ENCODE results near the gene RGPD4.

Gene RGPD4

DNA sequence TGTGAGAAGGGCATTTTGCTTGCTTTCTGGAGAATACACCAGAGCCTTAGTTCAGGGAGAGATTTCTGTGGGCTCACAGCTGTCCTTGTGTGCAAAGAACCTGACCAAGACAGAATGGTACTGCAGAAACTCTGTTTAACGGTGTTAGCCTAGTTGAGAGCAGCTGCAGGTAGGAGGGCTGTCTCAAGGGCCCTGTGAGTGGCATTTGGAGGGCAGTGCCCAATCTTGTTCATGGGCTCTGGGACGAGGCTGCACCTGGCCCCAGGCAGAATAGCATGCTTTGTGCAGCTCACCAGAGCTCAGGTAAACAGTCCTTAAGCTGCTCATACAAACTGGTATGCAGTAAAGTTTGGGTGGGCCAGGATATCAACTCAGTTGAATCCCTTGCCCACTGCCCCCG lies 16.9 kb upstream of the RGPD4 start:
- H3K27ac ChIP-seq (ENCODE audit: low read length) = no peak overlapping the region
- no peak overlapping the region for H3K4me3 ChIP-seq (ENCODE audit: low read length)
- H3K4me1 ChIP-seq (ENCODE audit: low read length) = no peaks in the 10 kb centered on the region
- no peaks in the 10 kb centered on the region for H4K20me1 ChIP-seq (ENCODE audit: insufficient read depth, low read length)
- no peaks in the 10 kb centered on the region for H3K36me3 ChIP-seq (replicated peaks; ENCODE audit: low read depth, low read length)
- no peak overlapping the region for H3K4me2 ChIP-seq (ENCODE audit: low read length)
- H3K9ac ChIP-seq (ENCODE audit: low read length) = no peak overlapping the region
- no peaks in the 10 kb centered on the region for H3K9me3 ChIP-seq (ENCODE audit: insufficient read depth, low read length)
- H3K27me3 ChIP-seq (ENCODE audit: low read depth, low read length) = no peaks in the 10 kb centered on the region
- H3K79me2 ChIP-seq (ENCODE audit: low read length) = no peaks in the 10 kb centered on the region
- TF ChIP-seq EZH2phosphoT487 (IDR thresholded peaks at IDR 0.05; ENCODE audit: low read depth) = no peak
- TF ChIP-seq, protein P1, sequence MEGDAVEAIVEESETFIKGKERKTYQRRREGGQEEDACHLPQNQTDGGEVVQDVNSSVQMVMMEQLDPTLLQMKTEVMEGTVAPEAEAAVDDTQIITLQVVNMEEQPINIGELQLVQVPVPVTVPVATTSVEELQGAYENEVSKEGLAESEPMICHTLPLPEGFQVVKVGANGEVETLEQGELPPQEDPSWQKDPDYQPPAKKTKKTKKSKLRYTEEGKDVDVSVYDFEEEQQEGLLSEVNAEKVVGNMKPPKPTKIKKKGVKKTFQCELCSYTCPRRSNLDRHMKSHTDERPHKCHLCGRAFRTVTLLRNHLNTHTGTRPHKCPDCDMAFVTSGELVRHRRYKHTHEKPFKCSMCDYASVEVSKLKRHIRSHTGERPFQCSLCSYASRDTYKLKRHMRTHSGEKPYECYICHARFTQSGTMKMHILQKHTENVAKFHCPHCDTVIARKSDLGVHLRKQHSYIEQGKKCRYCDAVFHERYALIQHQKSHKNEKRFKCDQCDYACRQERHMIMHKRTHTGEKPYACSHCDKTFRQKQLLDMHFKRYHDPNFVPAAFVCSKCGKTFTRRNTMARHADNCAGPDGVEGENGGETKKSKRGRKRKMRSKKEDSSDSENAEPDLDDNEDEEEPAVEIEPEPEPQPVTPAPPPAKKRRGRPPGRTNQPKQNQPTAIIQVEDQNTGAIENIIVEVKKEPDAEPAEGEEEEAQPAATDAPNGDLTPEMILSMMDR (IDR thresholded peaks at IDR 0.05; ENCODE audit: low read depth, low read length) = no peak
- no peak overlapping the region for H2AFZ ChIP-seq (ENCODE audit: low read depth, low read length)

DNA sequence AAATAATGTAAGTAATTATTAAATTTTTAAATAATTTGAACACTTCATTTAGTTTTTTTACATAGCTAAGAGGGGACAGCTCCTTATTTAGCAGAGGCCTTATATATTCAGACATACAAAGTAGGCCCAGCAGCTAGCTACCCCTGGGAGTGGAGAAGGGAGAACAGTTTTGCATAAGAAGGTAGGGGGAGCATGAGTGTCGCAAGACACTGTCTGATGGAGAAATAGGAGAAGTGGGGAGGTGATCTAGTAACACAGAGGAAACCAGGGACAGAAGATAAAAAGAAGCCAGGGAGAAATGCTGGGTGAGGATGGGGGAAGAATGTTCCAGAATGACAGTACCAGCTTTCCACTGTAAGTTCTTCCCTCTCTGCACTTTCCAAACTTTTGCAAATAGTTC lies 16.0 kb upstream of the RGPD4 start:
- no peaks in the 10 kb centered on the region for H3K79me2 ChIP-seq (ENCODE audit: low read length)
- no peak for TF ChIP-seq EZH2phosphoT487 (IDR thresholded peaks at IDR 0.05; ENCODE audit: low read depth)
- TF ChIP-seq, protein P1 (IDR thresholded peaks at IDR 0.05; ENCODE audit: low read depth, low read length) = no peak
- H3K4me3 ChIP-seq (ENCODE audit: low read length) = no peak overlapping the region
- H3K36me3 ChIP-seq (replicated peaks; ENCODE audit: low read depth, low read length) = no peaks in the 10 kb centered on the region
- H3K27me3 ChIP-seq (ENCODE audit: low read depth, low read length) = no peaks in the 10 kb centered on the region
- H3K9me3 ChIP-seq (ENCODE audit: insufficient read depth, low read length) = no peaks in the 10 kb centered on the region
- no peak overlapping the region for H2AFZ ChIP-seq (ENCODE audit: low read depth, low read length)
- H4K20me1 ChIP-seq (ENCODE audit: insufficient read depth, low read length) = no peaks in the 10 kb centered on the region
- no peaks in the 10 kb centered on the region for H3K4me1 ChIP-seq (ENCODE audit: low read length)
- H3K9ac ChIP-seq (ENCODE audit: low read length) = no peak overlapping the region
- H3K27ac ChIP-seq (ENCODE audit: low read length) = no peak overlapping the region
- no peak overlapping the region for H3K4me2 ChIP-seq (ENCODE audit: low read length)

DNA sequence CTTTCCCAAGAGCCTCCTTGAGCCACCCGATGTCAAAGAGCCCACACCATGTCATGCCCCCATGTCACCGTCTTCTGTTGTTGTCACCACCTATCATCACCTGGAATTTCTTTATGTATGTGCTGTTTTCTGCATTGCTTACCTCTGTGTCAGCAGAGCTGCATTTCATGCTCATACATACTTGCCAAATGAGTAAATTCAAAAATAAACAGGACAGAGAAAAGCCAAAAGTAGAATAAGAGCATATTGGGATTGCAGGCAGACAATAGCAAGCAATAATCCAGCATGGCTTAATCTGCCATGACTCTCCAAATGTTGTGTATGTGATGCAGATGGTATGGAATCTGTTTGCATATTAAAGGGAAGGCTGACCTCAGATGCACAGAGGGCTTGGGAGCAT lies 15.3 kb upstream of the RGPD4 start:
- no peak overlapping the region for H3K27ac ChIP-seq (ENCODE audit: low read length)
- no peaks in the 10 kb centered on the region for H3K36me3 ChIP-seq (replicated peaks; ENCODE audit: low read depth, low read length)
- H3K9ac ChIP-seq (ENCODE audit: low read length) = no peak overlapping the region
- H4K20me1 ChIP-seq (ENCODE audit: insufficient read depth, low read length) = no peaks in the 10 kb centered on the region
- no peaks in the 10 kb centered on the region for H3K9me3 ChIP-seq (ENCODE audit: insufficient read depth, low read length)
- TF ChIP-seq, protein P1 (IDR thresholded peaks at IDR 0.05; ENCODE audit: low read depth, low read length) = no peak
- no peak for TF ChIP-seq EZH2phosphoT487 (IDR thresholded peaks at IDR 0.05; ENCODE audit: low read depth)
- no peak overlapping the region for H3K4me3 ChIP-seq (ENCODE audit: low read length)
- H3K79me2 ChIP-seq (ENCODE audit: low read length) = no peaks in the 10 kb centered on the region
- no peak overlapping the region for H2AFZ ChIP-seq (ENCODE audit: low read depth, low read length)
- H3K27me3 ChIP-seq (ENCODE audit: low read depth, low read length) = no peaks in the 10 kb centered on the region
- no peaks in the 10 kb centered on the region for H3K4me1 ChIP-seq (ENCODE audit: low read length)
- H3K4me2 ChIP-seq (ENCODE audit: low read length) = no peak overlapping the region

DNA sequence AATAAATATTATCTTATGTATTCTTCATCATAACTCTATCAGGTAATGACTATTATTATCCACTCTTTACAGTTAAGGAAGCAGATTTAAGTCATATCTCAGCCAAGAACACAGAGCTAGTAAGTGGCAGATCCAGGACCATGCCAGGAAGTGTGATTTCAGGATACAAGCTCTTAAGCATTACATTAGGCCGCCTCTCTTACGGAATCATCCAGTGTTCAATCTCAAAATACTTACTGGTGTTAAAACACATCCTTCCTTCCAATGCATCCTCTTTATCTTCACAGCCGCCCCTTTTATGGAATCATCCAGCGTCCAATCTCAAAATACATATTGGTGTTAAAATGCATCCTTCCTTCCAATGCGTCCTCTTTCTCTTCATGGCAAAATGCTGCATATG lies 14.7 kb upstream of the RGPD4 start:
- Histone ChIP-seq H3K9me3 (ENCODE audit: insufficient read depth, low read length) (no peaks in the 10 kb centered on the region), H2AFZ (ENCODE audit: low read depth, low read length) (no peak overlapping the region), H3K36me3 (replicated peaks; ENCODE audit: low read depth, low read length) (no peaks in the 10 kb centered on the region), H3K27me3 (ENCODE audit: low read depth, low read length) (no peaks in the 10 kb centered on the region), H3K9ac (ENCODE audit: low read length) (no peak overlapping the region), H3K4me1 (ENCODE audit: low read length) (no peaks in the 10 kb centered on the region), H3K4me2 (ENCODE audit: low read length) (no peak overlapping the region), H3K27ac (ENCODE audit: low read length) (no peak overlapping the region), H3K4me3 (ENCODE audit: low read length) (no peak overlapping the region), H3K79me2 (ENCODE audit: low read length) (no peaks in the 10 kb centered on the region), H4K20me1 (ENCODE audit: insufficient read depth, low read length) (no peaks in the 10 kb centered on the region)
- no peak for TF ChIP-seq EZH2phosphoT487 (IDR thresholded peaks at IDR 0.05; ENCODE audit: low read depth)
- TF ChIP-seq, protein P1 (IDR thresholded peaks at IDR 0.05; ENCODE audit: low read depth, low read length) = no peak
